ENCODE data around the gene GPER1. TPM values are rescaled to one million over a fixed set of nuclear protein-coding genes. Genes with fewer than 3 reads are reported as not detected.
A peak's percentile ranks its signal among the peaks of the same experiment; 100 is the strongest.

Gene GPER1
- total RNA-seq, 1 donor from 2014 or later = 2.5 TPM

GRCh38 chr7:1065263-1065584 lies 22.7 kb upstream of the GPER1 start:
- DNase-seq (ENCODE audit: extremely low spot score, unreplicated experiment) = no peak
- H3K4me1 Mint-ChIP-seq (ENCODE audit: unreplicated experiment) = peaks cover 2% of the 10 kb centered on the region

DNA sequence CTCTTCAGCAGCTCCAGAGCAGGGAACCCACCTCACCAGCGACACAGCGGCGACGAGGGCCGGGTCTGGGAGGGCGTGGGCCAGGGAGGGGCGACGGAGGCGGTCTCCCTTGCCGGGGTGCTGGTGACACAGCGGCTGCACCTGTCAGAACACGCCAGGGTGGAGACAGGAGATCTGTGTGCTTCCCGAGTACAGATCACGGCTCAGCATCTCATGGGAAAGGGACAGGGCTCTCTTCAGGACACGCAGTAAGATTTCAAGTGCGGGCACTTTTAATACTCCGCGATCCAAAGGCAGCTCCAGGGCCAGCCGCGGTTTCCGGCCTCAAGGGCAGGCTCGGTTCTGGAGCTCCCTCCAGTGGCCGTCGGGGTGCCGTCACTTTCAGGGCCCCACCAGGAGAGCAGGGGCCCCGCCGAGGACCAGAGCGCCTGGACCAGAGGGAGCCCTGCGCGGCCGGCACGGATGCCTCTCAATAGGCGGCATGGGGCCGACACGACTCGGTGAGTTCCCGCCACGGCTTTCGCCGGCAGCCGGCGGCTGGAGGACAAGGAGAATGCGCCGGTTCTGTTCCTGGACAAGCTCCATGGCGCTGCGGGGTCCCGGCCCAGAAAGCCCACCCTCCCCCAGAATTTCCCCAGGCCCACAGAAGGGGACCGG lies 22.2 kb upstream of the GPER1 start:
- peak; percentile 96 for TF ChIP-seq CTCF (IDR thresholded peaks at IDR 0.05)
- Mint-ChIP-seq H3K36me3 (ENCODE audit: unreplicated experiment) (no peaks in the 10 kb centered on the region), H3K4me3 (ENCODE audit: unreplicated experiment) (no peak overlapping the region)

More at GRCh38 chr7:1065263-1065584, 22.7 kb upstream of the GPER1 start:
- Mint-ChIP-seq H3K27ac (ENCODE audit: unreplicated experiment) (no peak overlapping the region), H3K36me3 (ENCODE audit: unreplicated experiment) (no peaks in the 10 kb centered on the region), H3K9me3 (ENCODE audit: unreplicated experiment) (no peaks in the 10 kb centered on the region), H3K4me3 (ENCODE audit: unreplicated experiment) (no peak overlapping the region), H3K27me3 (ENCODE audit: unreplicated experiment) (no peaks in the 10 kb centered on the region)
- TF ChIP-seq CTCF (IDR thresholded peaks at IDR 0.05) = no peak

DNA sequence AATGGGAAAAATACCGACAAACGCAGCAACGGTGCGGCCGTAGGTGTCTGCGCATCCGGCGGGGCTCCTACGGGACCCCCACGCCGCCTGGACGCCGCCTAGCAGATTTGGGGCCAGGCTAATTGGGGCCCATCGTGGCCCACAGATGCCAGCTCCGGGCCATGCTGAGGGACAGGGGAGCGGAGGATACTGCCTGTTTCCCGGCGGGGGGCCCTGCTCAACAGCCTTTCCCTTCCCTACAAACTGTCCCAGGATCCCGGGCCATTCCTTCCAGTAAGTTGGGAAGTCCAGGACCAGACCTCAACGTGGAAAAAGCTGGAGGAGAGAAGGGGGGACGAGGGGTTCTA lies 21.7 kb upstream of the GPER1 start:
- no peak overlapping the region for H3K4me3 Mint-ChIP-seq (ENCODE audit: unreplicated experiment)
- H3K4me1 Mint-ChIP-seq (ENCODE audit: unreplicated experiment) = peaks cover 2% of the 10 kb centered on the region
- no peak overlapping the region for H3K27ac Mint-ChIP-seq (ENCODE audit: unreplicated experiment)
- no peak for DNase-seq (ENCODE audit: extremely low spot score, unreplicated experiment)
- TF ChIP-seq CTCF (IDR thresholded peaks at IDR 0.05) = no peak
- no peaks in the 10 kb centered on the region for H3K27me3 Mint-ChIP-seq (ENCODE audit: unreplicated experiment)
- H3K9me3 Mint-ChIP-seq (ENCODE audit: unreplicated experiment) = no peaks in the 10 kb centered on the region
- no peaks in the 10 kb centered on the region for H3K36me3 Mint-ChIP-seq (ENCODE audit: unreplicated experiment)

More for the DNA sequence above, 22.2 kb upstream of the GPER1 start:
- Mint-ChIP-seq H3K27me3 (ENCODE audit: unreplicated experiment) (no peaks in the 10 kb centered on the region), H3K4me1 (ENCODE audit: unreplicated experiment) (peaks cover 2% of the 10 kb centered on the region), H3K9me3 (ENCODE audit: unreplicated experiment) (no peaks in the 10 kb centered on the region), H3K27ac (ENCODE audit: unreplicated experiment) (no peak overlapping the region)
- DNase-seq (ENCODE audit: extremely low spot score, unreplicated experiment) = peak; percentile 93

DNA sequence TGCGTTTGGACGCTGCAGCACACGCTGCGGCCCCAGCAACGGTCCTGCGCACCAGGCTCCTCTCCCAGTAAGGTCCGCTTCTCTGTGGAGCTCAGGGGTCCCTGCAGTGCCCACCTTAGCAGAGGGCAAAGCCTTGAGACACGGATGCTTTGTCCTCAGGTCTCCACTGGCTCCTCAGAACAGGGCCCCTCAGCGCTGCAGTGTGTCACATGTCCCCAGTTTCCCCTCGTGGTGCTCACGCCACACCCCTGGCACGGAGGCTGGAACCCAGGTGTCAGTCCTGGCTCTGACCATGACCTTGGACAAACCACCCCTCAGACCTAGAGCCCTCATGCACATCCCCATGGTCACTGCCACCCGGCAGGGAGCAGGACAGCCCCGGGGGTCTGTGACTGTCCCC lies 19.9 kb upstream of the GPER1 start:
- DNase-seq (ENCODE audit: extremely low spot score, unreplicated experiment) = no peak
- Mint-ChIP-seq H3K27ac (ENCODE audit: unreplicated experiment) (no peak overlapping the region), H3K27me3 (ENCODE audit: unreplicated experiment) (no peaks in the 10 kb centered on the region), H3K36me3 (ENCODE audit: unreplicated experiment) (no peaks in the 10 kb centered on the region), H3K9me3 (ENCODE audit: unreplicated experiment) (no peaks in the 10 kb centered on the region), H3K4me1 (ENCODE audit: unreplicated experiment) (peaks cover 3% of the 10 kb centered on the region), H3K4me3 (ENCODE audit: unreplicated experiment) (no peak overlapping the region)
- TF ChIP-seq CTCF (IDR thresholded peaks at IDR 0.05) = no peak

DNA sequence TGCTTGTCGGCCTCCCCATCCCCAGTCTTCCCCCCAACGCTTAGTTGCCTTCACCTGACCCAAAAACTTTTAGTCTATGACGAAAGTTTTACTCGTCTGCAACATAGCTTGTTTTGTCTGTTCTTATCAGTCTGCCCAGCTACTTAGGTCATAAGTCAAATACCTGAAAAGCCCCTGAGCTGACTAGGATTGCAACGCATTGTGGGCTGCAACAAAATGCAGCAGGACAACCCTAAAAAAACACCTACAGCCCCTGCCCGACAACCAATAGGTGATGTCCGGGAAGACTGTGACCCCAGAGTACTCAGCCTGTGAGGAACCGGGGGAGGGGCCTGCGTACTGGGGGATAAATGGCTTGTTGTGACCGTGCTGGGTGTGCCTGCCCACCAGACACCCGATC lies 19.3 kb upstream of the GPER1 start:
- DNase-seq (ENCODE audit: extremely low spot score, unreplicated experiment) = no peak
- Mint-ChIP-seq H3K4me3 (ENCODE audit: unreplicated experiment) (no peak overlapping the region), H3K27me3 (ENCODE audit: unreplicated experiment) (no peaks in the 10 kb centered on the region), H3K27ac (ENCODE audit: unreplicated experiment) (no peak overlapping the region), H3K9me3 (ENCODE audit: unreplicated experiment) (no peaks in the 10 kb centered on the region), H3K36me3 (ENCODE audit: unreplicated experiment) (no peaks in the 10 kb centered on the region), H3K4me1 (ENCODE audit: unreplicated experiment) (peaks cover 6% of the 10 kb centered on the region)
- TF ChIP-seq CTCF (IDR thresholded peaks at IDR 0.05) = no peak

All from osteocyte (in vitro differentiated cells).